GM18868 (cell line): ENCODE data around the gene GNRH2.
"Not testable (repeated sequence)": the region's sequence is repeated elsewhere in the genome, so short reads cannot be mapped to it uniquely, and the experiment has no call there.

Experiments used
- ATAC-seq: cut with Tn5 transposase; IDR thresholded peaks from one replicate; pipeline ENCODE4 v1.9.1; 2021; ENCODE audit warnings: mild to moderate bottlenecking, moderate library complexity; ENCODE audit not compliant: unreplicated experiment

GNRH2 gene, protein sequence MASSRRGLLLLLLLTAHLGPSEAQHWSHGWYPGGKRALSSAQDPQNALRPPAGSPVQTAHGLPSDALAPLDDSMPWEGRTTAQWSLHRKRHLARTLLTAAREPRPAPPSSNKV

GRCh38 chr20:3043322-3043721, at the start of gene GNRH2:
Gene GNRH2, plus strand, starts transcription at chr20:3043622. Its CDS starts 793 bp downstream, at chr20:3044415.
- no peak for ATAC-seq

GRCh38 chr20:2995796-2996195, 47.6 kb upstream of the GNRH2 start:
- ATAC-seq = no peak

DNA sequence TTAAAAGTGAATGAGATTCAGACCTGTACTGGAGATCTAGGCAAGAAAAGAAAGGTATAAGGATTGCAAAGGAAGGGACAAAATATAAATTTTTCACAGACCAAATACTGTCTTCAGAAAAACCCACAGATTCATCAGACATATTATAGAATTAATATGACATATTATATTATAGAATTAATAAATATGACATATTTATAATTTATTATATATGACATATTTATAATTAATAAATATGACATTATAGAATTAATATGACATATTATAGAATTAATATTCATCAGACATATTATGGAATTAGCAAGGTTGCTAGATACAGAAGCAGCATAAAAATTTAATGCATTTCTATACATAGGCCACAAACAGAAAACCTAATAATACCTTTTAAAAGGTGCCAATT, 44.7 kb upstream of the GNRH2 start:
- ATAC-seq = no peak

DNA sequence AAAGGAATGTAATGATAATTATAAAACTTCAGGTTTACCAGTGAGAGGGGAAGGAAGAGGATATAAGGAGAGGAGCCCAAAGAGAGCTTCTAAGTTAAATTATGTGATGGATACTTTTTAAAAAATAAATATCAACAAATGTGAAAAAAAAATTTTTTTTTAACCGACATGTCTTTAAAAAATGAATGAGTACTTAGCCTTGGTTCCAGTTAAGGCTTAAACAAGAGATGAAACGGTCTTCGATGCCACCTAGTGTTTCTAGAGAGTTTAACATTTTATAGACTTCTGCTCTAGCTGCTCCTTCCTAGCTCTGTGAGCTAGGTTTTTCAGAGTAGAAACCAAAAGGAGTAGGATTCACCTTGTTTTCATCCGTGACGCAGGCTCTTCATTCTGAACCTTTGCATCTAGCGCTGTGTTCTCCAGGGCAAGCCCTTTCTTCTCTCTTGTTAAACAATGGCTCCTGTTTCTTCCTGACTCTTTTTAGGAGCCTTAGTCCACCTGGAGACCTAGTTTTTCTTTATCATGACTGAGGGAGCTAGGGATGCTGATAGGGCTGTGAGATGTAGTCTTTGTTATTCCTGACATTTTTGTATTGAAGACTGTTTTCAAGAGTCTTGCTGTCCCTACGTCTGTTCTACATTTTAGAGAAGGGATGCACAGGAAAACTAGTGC, 42.4 kb upstream of the GNRH2 start:
- no peak for ATAC-seq

DNA sequence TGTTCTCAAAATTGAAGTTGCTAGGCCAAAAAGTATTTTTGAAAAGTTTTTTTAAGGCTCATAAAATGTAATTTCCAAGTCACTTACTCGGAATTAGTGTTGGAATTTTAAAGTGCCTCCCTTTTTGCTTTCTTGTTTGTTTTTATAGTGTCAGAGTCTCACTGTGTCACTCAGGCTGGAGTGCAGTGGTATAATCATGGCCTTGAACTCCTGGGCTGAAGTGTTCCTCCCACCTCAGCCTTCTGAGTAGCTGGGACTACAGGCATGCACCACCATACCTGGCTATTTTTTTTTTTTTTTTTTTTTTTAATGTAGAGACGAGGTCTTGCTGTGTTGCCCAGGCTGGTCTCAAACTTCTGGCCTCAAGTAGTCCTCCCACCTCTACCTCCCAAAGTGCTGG, 40.0 kb upstream of the GNRH2 start:
- no peak for ATAC-seq

DNA sequence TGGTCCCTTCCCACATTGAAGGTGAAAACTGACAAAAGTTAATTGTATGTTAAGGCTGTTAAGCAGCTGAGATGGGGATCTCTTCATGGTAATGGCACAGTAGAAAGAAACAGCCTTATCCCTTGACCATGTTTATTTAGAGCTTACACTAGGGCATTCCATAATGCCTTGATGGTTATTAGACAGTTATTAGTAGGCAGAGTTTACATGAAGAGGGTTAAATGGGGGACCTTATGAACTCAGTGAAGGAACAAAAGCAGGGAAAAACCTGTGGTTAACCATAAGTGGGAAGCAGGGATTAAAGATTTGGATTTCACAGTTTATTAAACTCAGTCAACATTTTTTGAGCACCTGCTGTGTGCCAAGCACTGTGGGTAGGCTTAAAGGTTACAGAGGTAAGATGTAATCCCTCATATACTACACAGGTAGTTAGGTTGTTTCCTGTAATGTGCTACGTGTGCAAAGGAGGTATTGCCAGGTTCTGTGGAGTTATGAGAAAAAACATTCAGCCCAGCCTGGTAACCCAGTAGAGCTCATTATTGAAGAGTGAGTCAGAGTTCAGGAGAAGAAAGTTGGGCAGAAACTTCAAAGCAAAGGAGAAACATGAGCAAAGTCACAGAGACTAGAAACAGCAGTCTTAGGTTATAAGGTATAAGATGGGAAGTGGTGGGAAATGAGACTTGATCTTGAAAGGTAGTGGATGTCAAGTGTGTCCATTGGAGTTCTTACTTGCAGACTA, 32.3 kb upstream of the GNRH2 start:
- no peak for ATAC-seq

DNA sequence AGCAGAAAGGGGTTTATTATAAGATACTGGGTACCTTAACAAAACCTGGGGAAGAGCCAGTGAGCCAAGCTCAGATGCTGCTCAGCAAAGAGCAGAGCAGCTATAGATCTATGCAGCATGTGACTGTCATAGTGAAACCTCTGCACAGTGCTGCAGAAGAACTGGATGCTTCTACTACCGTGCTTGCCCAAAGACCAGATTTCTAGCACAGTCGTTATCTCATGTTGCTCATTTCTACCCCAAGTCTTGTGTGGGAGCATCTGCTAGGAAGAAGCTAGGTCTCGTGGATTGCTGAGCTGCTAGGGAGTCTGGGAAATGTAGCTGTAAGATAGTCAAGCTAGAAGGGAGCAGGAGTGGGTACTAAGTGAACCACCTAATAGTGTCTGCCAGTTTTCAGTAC, 31.7 kb upstream of the GNRH2 start:
- ATAC-seq = no peak

- ATAC-seq = no peak
Measured at GRCh38 chr20:3013771-3014170, 29.7 kb upstream of the GNRH2 start.

DNA sequence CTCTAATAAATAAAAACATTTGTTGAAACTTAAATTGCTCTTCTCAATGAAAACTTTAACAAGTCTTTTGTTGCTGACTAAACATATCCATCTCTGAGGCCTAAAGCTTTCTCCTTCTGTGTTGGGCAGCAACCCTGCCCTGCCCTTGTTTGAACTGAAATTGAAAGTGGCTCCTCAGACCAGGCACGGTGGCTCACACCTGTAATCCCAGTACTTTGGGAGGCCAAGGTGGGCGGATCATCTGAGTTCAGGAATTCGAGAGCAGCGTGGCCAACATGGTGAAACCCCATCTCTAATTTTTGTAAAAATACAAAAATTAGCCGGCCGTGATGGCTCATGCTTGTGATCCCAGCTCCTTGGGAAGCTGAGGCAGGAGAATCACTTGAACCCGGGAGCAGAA, 29.2 kb upstream of the GNRH2 start:
- ATAC-seq = no peak

DNA sequence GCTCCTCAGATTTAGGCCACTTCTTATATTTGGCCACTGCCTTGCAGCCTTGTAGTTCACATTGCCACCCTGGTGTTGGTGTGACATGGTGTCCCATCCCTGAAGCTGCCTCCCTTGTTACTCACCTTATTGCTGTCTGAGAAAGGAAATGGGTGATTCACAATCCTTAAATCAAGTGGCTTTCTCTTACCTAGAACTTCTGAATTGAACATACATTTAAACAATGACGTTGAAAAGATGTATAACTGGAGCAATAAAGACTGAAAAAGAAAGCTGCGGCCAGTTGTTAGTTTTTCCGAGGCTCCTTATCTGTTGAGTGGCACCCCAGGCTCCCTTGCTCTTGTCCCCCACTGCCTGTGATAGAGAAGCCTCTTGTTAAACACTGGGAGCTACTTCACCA, 28.8 kb upstream of the GNRH2 start:
- ATAC-seq = no peak

GRCh38 chr20:3015302-3015701, 28.1 kb upstream of the GNRH2 start:
- ATAC-seq = not testable (repeated sequence)

DNA sequence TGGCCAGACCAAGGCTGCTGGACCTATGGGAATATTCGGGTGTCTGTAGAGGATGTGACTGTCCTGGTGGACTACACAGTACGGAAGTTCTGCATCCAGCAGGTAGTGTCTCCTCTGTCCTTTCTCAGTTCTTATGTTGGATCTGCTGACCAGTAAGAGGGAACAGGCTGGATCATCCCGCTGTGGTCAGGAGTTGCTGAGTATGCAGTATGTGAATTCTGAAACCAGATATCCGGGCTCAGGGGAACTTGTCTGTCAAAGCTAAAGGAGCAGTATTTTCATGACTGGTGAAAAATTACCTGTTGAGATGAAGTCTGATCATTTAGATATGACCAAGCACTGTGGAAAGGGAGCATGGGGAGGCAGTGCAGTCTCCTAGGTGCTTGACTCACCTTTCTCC, 22.1 kb upstream of the GNRH2 start:
- ATAC-seq = no peak

GRCh38 chr20:3021777-3022176, 21.6 kb upstream of the GNRH2 start:
- ATAC-seq = no peak

GRCh38 chr20:3022559-3023490, 20.6 kb upstream of the GNRH2 start:
- ATAC-seq = not testable (repeated sequence)

DNA sequence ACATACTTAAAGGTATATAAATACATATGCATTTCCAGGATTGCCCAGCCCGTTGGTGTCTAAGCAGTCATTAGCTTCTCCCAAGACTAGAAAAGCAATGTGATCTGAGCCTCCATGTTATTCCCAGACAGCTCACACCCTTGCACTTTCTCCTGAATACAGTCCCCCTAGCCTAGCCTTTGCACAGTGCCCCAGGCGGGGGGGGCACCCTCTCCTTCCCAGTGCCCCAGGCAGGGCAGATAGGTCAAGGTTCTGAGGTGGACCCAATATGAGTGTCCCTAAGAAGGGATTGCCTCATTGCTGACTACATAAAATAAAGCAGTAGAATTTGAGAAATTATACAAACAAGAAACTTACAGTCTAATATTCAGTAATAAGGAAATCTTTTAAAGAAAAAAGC, 15.4 kb upstream of the GNRH2 start:
- no peak for ATAC-seq

DNA sequence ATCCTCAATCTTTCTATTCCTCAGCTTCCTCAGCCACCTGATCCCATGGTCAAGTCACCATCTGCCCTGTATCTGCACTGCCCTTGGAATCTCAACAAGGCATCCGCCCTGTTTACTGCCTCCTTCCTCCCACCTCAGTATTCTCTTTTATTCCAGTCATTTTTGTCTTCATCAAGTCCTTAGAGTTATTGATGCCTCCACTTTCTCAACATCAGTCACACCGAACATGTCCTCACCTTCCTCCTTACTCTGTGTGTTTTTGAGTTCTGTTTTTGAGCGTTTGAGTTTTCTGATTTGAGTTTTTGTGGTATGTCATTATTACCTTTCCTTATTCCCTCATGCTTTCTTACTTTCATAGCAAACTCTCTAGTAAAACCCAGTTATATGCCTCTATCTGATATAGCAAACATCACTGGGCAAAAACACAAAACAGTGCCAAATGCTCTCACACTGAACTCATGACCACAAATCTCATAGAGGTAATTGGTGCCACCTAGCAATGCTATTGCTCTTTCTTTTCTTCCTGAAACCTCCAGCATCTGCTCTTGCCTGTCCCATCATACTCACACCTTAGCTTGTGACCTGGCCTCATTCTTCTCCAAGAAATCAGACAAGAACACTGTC, 11.8 kb upstream of the GNRH2 start:
- ATAC-seq = no peak

DNA sequence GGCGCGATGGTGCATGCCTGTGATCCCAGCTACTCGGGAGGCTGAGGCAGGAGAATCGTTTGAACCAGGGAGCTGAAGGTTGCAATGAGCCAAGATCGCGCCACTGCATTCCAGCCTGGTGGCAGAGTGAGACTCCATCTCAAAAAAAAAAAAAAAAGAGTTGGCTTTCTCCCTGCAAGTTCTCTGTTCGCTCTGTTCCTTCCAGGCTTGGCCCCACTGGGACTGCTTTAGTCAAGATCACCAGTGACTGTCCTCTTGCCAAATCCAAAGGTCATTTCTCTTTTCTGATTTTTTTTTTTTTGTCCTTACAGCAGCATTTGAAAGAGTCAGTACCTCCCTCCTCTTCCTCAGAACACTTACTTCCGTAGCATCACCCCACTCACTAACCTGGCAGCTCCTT, 10.8 kb upstream of the GNRH2 start:
- no peak for ATAC-seq

DNA sequence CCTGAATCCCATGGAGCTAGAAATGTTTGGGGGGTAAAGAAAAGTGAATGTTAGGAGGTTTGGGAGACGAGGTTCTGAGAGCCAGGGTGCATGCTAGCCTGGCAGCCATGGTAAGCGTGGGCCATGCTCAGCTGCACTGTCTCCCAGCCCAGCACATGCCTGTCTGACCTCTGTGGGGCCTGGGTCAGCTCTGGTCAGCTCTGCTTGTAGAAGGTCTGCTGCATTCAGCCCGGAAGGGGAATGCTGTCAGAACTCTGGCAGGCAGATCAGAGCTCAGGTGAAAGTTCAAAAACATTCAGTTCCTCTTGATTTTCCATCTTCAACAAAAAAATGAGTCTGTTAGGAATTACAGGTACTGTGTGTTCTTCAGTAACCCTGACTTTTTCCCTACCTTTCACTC, 5.8 kb upstream of the GNRH2 start:
- no peak for ATAC-seq

DNA sequence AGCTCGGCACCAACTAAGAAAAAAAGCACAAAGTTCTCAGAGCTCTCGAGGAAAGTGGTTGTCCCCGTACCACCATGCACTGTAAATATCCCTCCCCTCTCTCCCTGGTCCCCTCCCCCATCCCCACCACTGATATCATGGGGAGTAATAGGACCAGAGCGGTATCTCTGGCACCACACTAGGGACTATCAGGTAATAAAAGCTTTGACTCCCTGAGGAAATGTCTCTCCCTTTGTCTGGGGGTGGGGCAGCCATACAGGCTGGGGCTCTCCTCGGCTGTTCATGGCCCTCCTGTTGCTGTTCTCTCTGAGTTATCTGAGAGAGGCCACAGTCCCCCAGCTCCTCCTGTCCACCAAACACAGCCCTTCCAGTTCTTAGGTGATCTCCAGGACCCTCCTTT, 5.0 kb upstream of the GNRH2 start:
- ATAC-seq = no peak

GRCh38 chr20:3039426-3039825, 4.0 kb upstream of the GNRH2 start:
- ATAC-seq = no peak

- no peak for ATAC-seq
Measured at GRCh38 chr20:3040086-3040485, 3.3 kb upstream of the GNRH2 start.
